H1 (cell line): Measurements from ENCODE around the gene GRM8. TPM values are rescaled to one million over a fixed set of nuclear protein-coding genes. Genes with fewer than 3 reads are reported as not detected.

ENCODE experiments used
- KDM4A ChIP-seq: IDR thresholded peaks from one replicate; pipeline ENCODE4 v1.7.1; 2012; ENCODE audit warnings: low read depth, mild to moderate bottlenecking, moderate library complexity, low read length, inconsistent platforms; ENCODE audit not compliant: severe bottlenecking
- SP2 ChIP-seq: IDR thresholded peaks from 2 replicates; pipeline ENCODE4 v1.6.1; 2012; ENCODE audit warnings: mild to moderate bottlenecking, low read length, inconsistent platforms
- TAF7 ChIP-seq: optimal IDR thresholded peaks from 2 replicates; pipeline ENCODE3; 2011; ENCODE audit warnings: low read depth, mild to moderate bottlenecking, inconsistent platforms, low read length, moderate library complexity, borderline replicate concordance
- polyA plus RNA-seq, 7 experiments: library from polyadenylated mRNA; depleted of rRNA in 3 of 7; stranded (reverse) in 5 of 7; unstranded in 2 of 7; fragments of >200 nt in 5 of 7; fragments of 200-250 nt in 2 of 7; gene quantifications; 1 replicate in 5 of 7; 2 replicates in 1 of 7; 4 replicates in 1 of 7; pipeline versions ENCODE4 v1.2.1 to v1.2.3, GENCODE V29; 2011 to 2013; ENCODE audit warnings: missing spikeins in 2 of 7, mixed read lengths in 2 of 7
- total RNA-seq: library from RNA; stranded (reverse); fragmentation: NEBNext Ultra II Directional; extraction: Animal tissue kit (Norgen Biotek cat#: 25700); gene quantifications from 2 replicates; pipeline ENCODE4 v1.2.1, GENCODE V29; 2021

GRM8 gene
- total and polyA plus RNA-seq, 2 of the 8 experiments (the other 6 are each of a cell fraction or from before 2014, with no cell fraction given), result 2.6 to 2.8 TPM

- no peak for TF ChIP-seq TAF7
- TF ChIP-seq KDM4A, result no peak
- no peak for TF ChIP-seq SP2
Observed at GRCh38 chr7:126803990-126804389, 448.8 kb downstream of the GRM8 start (continued).
